D341Med (cell line): ENCODE measurements around the gene NETO2.

ENCODE experiments used
- DNase-seq: peaks from one replicate; pipeline ENCODE4 v3.0.0; 2012; ENCODE audit warnings: low spot score

The NETO2 gene

GRCh38 chr16:47045023-47045422, 98.7 kb downstream of the NETO2 start:
- no peak for DNase-seq

- DNase-seq = no peak
These were observed 99.6 kb downstream of the NETO2 start for GRCh38 chr16:47043970-47044684.

DNA sequence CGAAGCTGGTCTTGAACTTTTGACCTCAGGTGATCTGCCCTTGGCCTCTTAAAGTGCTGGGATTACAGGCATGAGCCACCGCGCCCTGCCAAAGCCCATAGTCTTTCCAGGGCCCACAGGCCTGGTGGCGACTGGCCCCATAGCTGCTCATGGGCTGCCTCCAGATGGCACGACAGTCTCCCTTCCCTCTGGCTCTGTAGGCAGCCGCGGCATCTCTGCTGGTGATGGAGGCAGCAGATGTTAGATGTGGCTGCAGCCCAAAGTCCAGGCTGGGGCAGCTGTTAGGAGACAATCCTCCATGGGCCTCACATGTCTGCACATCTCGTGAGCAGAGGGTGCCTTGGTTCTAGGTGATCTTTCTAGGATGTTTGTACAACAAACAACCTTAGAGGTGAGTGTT, 100.5 kb downstream of the NETO2 start:
- DNase-seq = no peak

DNA sequence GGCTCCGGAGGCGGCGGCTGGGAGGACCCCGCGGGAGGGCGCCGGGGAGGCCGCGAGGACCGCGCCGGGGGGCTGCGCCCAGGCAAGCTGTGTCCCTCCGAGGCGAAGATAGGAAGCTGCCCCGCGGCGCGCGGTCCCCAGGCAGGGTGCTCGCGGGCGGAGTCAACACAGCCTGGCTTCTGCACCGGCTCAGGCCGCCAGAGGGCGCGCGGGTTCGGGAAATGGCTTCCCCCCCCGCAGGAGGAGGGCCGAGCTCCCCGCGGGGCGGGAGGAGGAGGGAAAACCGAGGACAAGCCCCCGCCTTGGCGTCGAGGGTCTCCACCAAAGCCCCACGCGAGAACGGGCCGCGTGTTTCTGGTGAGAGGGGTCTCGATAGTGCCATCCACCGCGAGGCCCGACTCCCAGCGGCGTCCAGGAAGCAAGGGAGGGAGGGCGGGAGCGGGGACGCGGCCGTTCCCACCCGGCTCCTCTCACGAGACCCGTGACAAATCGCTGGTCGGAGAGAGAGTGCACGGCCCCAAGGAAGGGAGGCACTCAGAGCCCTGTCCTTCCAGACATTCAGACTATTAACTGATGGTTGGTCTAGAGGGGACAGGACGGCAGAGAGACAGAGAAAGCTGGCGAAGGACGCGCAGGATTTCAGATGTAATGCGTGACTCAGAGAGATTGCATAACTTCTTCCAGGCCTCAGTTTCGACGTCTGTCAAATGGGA, 105.8 kb downstream of the NETO2 start:
- DNase-seq = peak; percentile 96

DNA sequence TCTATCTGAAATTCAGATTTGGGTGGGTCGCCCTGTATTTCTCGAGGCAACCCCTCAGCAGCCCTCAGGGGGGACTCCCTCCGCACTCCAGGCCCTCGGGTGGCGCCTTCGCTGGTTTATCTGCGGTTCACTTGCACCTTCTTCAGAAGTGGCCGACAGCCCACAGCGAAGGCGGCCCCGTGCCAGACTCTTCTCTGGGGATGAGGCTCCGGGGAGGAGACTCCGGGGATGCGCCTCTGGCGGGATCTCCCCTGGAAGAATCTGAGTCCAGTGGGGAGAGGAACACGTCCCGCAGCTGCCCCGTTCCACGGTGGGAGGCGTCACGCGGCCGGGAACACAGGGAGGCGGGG, 106.4 kb downstream of the NETO2 start:
- DNase-seq = no peak

GRCh38 chr16:47036201-47036600, 107.5 kb downstream of the NETO2 start:
- DNase-seq = no peak

DNA sequence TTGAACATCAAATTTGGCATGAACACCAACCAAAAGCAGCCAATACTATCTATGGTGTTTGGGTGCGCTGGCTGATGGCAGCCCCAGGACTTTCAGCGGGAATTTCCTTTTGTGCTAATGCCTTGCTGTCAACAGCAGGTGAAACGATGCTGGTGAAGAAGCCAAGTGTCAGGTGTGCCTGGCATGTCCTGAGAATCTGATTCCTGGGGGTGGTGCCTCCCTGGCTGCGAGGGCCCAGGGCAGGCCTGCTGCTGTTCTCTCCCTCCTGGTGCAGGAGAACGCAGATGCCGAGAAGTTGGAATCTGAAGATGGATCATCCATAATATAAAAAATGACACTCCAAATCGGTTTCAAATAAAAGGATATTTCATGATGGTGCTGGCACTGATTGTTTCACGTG, 108.3 kb downstream of the NETO2 start:
- no peak for DNase-seq

DNA sequence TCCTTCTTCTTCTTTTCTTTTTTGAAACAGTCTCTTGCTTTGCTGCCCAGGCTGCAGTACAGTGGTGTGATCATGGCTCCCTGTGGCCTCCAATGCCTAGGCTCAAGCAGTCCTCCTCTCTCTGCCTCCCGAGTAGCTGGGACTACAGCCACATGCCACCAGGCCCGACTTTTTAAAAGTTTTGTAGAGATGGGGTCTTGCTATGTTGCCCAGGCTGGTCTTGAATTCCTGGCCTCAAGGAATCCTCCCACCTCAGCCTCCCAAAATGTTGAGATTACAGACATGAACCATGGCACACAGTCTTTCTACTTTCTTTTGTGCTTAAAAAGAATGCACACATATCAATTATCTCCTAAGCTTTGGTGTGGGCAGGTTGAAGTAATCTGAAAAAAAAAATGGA, 109.3 kb downstream of the NETO2 start:
- DNase-seq = no peak

DNA sequence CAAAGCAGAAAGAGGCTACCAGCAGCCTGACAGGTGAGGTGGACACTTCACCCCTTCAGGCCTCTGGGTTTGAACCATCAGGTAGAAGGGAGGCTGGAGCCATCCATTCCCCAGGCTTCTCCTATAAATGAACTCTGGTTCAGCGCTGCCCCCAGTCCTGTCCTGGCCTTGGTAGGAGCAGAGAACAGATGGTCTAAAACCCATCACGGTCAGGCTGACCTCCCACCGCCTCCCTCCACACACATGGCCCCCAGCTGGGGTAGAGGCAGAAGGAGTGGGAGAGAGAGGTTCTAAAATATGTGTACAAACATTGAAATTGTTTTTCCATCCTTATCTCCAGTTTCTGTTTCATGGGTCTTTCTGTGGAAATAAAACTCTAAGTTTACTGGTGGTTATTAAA, 110.6 kb downstream of the NETO2 start:
- no peak for DNase-seq

- no peak for DNase-seq
These were observed 114.0 kb downstream of the NETO2 start for GRCh38 chr16:47029724-47030123.

DNA sequence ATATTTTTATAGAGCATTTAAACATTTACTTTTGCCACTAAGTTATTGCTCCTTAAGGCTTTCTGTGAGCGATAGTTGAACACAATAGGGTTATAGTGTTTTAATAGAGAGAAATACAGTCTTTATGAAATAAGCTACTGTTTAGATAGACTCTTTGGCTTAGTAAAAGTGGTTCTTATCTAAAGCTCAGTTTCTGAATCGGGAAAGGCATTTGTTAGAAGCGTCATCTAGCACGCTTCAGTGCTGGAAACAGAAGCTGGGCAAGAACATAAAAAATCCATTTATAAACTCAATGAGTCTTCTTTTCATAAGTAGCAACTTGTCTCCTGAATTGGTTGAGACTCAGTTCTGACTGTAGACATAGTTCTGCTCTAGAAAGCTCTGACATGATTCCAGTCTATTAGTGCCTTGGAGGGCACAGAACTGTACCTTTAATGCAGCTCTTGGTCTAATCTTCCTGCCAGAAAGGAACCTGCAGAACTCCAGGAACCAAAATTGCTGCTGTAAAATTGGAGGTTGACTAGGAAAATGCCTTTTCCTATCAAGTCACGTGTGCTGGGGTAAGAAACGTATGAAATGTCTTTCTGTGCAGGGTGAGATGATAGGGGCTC, 114.9 kb downstream of the NETO2 start:
- DNase-seq = no peak
